Parathyroid adenoma (tissue), 2 donors: ENCODE data around the gene IFNE.

ENCODE experiments used
- H2AFZ ChIP-seq: fragments of 300-600 bp; sonication (generic); one replicate; pipeline ENCODE4 v1.7.0; 2017; ENCODE audit warnings: antibody characterized with exemption, mild to moderate bottlenecking
- H3K27ac ChIP-seq: fragments of 300-600 bp; sonication (generic); one replicate; pipeline ENCODE4 v1.7.0; 2017
- H3K27me3 ChIP-seq: fragments of 300-600 bp; sonication (generic); one replicate; pipeline ENCODE4 v1.7.0; 2017; ENCODE audit warnings: low read length; ENCODE audit not compliant: control insufficient read depth, insufficient read depth
- H3K36me3 ChIP-seq: fragments of 300-600 bp; sonication (generic); one replicate; pipeline ENCODE4 v1.7.0; 2017; ENCODE audit warnings: low read length; ENCODE audit not compliant: control insufficient read depth, insufficient read depth
- H3K4me1 ChIP-seq: fragments of 300-600 bp; sonication (generic); one replicate; pipeline ENCODE4 v1.7.0; 2017; ENCODE audit warnings: control low read depth
- H3K4me2 ChIP-seq: fragments of 300-600 bp; sonication (generic); one replicate; pipeline ENCODE4 v1.7.0; 2017; ENCODE audit warnings: low read length
- H3K4me3 ChIP-seq: fragments of 300-600 bp; sonication (generic); one replicate; pipeline ENCODE4 v1.7.0; 2017; ENCODE audit warnings: low read depth, low read length
- H3K79me2 ChIP-seq: fragments of 300-600 bp; sonication (generic); one replicate; pipeline ENCODE4 v1.7.0; 2017; ENCODE audit warnings: control low read depth
- H3K9ac ChIP-seq: fragments of 300-600 bp; sonication (generic); one replicate; pipeline ENCODE4 v1.7.0; 2017; ENCODE audit warnings: mild to moderate bottlenecking
- H3K9me3 ChIP-seq: fragments of 300-600 bp; sonication (generic); one replicate; pipeline ENCODE4 v1.7.0; 2017; ENCODE audit warnings: low read length; ENCODE audit not compliant: control insufficient read depth
- TF ChIP-seq, protein P1 (sequence below): fragments of 300-600 bp; sonication (generic); IDR thresholded peaks from one replicate; pipeline ENCODE4 v1.7.0; 2017; ENCODE audit warnings: antibody characterized with exemption, mild to moderate bottlenecking
- donor health status: primary hyperparathyroidism.

Gene IFNE

DNA sequence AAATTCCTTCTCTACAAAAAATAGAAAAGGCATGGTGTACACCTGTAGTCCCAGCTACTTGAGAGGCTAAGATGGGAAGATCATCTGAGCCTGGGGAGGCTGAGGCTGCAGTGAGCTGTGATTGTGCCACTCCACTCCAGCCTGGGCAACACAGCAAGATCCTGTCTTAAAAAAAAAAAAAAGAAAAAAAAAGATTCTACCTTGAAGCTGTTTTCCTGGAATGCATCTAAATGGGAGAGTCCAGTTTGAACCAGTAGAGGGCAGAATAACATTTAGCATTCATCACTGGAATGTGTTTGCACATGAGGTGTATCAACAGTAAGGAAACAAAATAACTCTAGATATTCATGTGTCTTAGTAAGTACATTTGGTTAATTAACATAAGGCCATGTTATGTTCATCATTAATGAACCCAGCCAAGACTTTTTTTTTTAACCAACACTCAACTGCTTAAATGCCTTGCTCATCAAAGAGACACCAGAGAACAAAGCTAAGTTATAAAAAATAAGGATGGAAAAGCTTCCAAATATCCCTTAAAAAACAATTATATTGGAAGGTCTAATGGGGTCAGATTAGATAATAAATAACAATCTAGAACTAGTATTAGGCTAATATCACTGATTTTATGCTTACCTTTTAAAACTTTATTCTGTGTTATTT is 16.1 kb downstream of the IFNE start:
- no peaks in the 10 kb centered on the region for H3K4me1 ChIP-seq
- TF ChIP-seq, protein P1, sequence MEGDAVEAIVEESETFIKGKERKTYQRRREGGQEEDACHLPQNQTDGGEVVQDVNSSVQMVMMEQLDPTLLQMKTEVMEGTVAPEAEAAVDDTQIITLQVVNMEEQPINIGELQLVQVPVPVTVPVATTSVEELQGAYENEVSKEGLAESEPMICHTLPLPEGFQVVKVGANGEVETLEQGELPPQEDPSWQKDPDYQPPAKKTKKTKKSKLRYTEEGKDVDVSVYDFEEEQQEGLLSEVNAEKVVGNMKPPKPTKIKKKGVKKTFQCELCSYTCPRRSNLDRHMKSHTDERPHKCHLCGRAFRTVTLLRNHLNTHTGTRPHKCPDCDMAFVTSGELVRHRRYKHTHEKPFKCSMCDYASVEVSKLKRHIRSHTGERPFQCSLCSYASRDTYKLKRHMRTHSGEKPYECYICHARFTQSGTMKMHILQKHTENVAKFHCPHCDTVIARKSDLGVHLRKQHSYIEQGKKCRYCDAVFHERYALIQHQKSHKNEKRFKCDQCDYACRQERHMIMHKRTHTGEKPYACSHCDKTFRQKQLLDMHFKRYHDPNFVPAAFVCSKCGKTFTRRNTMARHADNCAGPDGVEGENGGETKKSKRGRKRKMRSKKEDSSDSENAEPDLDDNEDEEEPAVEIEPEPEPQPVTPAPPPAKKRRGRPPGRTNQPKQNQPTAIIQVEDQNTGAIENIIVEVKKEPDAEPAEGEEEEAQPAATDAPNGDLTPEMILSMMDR, result peak; percentile 28
- no peak overlapping the region for H3K27ac ChIP-seq
- H3K4me3 ChIP-seq, result no peak overlapping the region
- no peaks in the 10 kb centered on the region for H3K9me3 ChIP-seq
- H3K27me3 ChIP-seq, result no peaks in the 10 kb centered on the region
- no peak overlapping the region for H2AFZ ChIP-seq
- no peak overlapping the region for H3K9ac ChIP-seq
- H3K4me2 ChIP-seq, result no peak overlapping the region
- H3K36me3 ChIP-seq, result no peaks in the 10 kb centered on the region
- no peaks in the 10 kb centered on the region for H3K79me2 ChIP-seq

- Histone ChIP-seq H2AFZ (no peak overlapping the region), H3K27ac (no peak overlapping the region), H3K4me1 (no peaks in the 10 kb centered on the region), H3K9me3 (no peaks in the 10 kb centered on the region), H3K36me3 (no peaks in the 10 kb centered on the region), H3K79me2 (no peaks in the 10 kb centered on the region), H3K4me2 (no peak overlapping the region), H3K27me3 (no peaks in the 10 kb centered on the region), H3K9ac (no peak overlapping the region), H3K4me3 (no peak overlapping the region)
- TF ChIP-seq, protein P1, result no peak
These were observed 17.0 kb downstream of the IFNE start for GRCh38 chr9:21465138-21465537.

DNA sequence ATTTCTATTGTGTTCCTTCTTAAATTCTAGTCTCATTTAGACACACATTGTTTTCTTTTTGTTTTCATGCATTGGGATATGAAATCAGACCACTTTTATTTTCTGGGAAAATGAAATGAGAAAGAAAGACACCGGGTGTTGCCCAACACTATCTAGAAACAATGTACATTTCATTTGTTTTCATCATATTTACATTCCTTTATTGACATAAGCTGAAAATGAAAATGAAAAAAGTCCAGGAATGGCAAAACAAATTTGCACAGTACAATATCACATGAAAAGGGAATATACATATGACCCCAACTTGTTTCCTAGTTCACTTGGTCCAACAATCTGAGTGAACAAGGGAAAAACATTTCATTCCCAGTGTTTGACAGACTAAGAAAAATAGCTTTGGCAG is 20.7 kb downstream of the IFNE start:
- TF ChIP-seq, protein P1, result no peak
- Histone ChIP-seq H3K27ac (no peak overlapping the region), H3K79me2 (no peaks in the 10 kb centered on the region), H3K9me3 (no peaks in the 10 kb centered on the region), H2AFZ (no peak overlapping the region), H3K4me2 (no peak overlapping the region), H3K9ac (no peak overlapping the region), H3K4me3 (no peak overlapping the region), H3K27me3 (no peaks in the 10 kb centered on the region), H3K36me3 (no peaks in the 10 kb centered on the region), H3K4me1 (no peaks in the 10 kb centered on the region)

DNA sequence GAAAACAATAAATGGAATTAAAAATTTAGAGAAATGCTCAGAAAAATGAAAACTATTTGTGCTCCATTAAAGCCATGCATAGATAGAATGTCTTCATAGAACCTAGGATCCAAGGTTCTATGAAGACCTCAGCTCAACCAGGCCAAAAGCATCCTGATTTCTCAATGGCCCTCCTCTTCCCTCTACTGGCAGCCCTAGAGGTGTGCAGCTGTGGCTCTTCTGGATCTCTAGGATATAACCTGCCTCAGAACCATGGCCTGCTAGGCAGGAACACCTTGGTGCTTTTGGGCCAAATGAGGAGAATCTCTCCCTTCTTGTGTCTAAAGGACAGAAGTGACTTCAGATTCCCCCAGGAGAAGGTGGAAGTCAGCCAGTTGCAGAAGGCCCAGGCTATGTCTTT is 26.8 kb downstream of the IFNE start:
- Histone ChIP-seq H3K9me3 (no peaks in the 10 kb centered on the region), H3K27me3 (no peaks in the 10 kb centered on the region), H3K27ac (no peak overlapping the region), H3K4me2 (no peak overlapping the region), H3K4me1 (no peaks in the 10 kb centered on the region), H3K36me3 (no peaks in the 10 kb centered on the region), H3K79me2 (no peaks in the 10 kb centered on the region), H3K9ac (no peak overlapping the region), H2AFZ (no peak overlapping the region), H3K4me3 (no peak overlapping the region)
- TF ChIP-seq, protein P1, result peak; percentile 24

GRCh38 chr9:21454149-21454548 is 28.0 kb downstream of the IFNE start:
- no peaks in the 10 kb centered on the region for H3K79me2 ChIP-seq
- H3K4me2 ChIP-seq, result no peak overlapping the region
- TF ChIP-seq, protein P1, result no peak
- no peak overlapping the region for H3K9ac ChIP-seq
- H3K4me1 ChIP-seq, result no peaks in the 10 kb centered on the region
- H3K36me3 ChIP-seq, result no peaks in the 10 kb centered on the region
- H3K4me3 ChIP-seq, result no peak overlapping the region
- no peaks in the 10 kb centered on the region for H3K9me3 ChIP-seq
- no peak overlapping the region for H3K27ac ChIP-seq
- H2AFZ ChIP-seq, result no peak overlapping the region
- no peaks in the 10 kb centered on the region for H3K27me3 ChIP-seq
